Measurements from ENCODE around the gene NAA20.

- no peak for TF ChIP-seq REST (IDR thresholded peaks at IDR 0.05; ENCODE audit: insufficient replicate concordance, low read depth)
- TF ChIP-seq, protein P1, sequence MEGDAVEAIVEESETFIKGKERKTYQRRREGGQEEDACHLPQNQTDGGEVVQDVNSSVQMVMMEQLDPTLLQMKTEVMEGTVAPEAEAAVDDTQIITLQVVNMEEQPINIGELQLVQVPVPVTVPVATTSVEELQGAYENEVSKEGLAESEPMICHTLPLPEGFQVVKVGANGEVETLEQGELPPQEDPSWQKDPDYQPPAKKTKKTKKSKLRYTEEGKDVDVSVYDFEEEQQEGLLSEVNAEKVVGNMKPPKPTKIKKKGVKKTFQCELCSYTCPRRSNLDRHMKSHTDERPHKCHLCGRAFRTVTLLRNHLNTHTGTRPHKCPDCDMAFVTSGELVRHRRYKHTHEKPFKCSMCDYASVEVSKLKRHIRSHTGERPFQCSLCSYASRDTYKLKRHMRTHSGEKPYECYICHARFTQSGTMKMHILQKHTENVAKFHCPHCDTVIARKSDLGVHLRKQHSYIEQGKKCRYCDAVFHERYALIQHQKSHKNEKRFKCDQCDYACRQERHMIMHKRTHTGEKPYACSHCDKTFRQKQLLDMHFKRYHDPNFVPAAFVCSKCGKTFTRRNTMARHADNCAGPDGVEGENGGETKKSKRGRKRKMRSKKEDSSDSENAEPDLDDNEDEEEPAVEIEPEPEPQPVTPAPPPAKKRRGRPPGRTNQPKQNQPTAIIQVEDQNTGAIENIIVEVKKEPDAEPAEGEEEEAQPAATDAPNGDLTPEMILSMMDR (IDR thresholded peaks at IDR 0.05; ENCODE audit: insufficient read depth, low read length) = no peak
These were observed 20.2 kb upstream of the NAA20 start for GRCh38 chr20:19996917-19997316.
